Measurements from ENCODE around the gene MYH1.
"Not testable (repeated sequence)": the region's sequence is repeated elsewhere in the genome, so short reads cannot be mapped to it uniquely, and the experiment has no call there.

The MYH1 gene

GRCh38 chr17:10518271-10519037 lies at the start of gene MYH1:
Gene MYH1 (minus strand): TSS chr17:10518542. CDS start chr17:10516642, 1,900 bp downstream.
- no peak for DNase-seq

GRCh38 chr17:10563991-10564660 lies 45.8 kb upstream of the MYH1 start:
- DNase-seq: no peak

DNA sequence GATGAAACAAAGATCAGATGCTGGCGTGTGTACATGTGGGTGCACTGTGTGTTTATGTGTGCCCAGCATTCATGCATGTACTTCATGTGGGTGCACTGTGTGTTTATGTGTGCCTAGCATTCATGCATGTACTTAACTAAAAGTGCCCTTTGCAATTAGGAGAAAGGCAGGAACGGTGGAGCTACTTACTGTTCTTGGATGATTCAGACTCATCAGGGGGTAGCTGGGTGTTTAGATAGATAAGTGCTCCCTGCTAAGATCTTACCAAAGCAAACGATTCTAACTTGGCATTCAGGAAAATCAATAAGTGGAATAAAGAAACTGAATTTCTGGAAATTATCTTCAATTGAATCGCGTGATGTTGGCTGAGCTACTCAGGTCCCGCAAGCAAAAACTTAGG lies 39.7 kb upstream of the MYH1 start:
- DNase-seq: no peak

DNA sequence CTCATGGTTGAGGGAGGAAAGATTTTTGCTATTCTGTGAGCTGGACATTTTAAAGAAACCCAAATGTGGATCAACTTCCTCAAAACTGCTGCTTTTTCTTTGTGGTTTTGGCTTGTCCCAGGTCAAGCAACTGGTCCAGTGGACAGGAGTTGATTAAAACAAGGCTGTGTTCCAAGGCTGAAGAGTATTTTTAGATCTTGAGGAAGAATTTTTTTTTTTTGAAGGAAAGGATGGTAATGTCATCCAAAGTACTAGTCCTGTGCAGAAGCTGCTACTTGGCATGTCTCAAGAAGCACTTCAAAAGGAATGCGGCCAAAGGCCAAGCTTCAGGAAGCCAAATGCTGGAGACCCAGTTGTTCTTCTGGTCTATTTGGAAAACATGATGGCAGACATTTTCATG lies 39.1 kb upstream of the MYH1 start:
- DNase-seq: no peak

- no peak for DNase-seq
Observed at GRCh38 chr17:10556301-10557005, 38.1 kb upstream of the MYH1 start.

DNA sequence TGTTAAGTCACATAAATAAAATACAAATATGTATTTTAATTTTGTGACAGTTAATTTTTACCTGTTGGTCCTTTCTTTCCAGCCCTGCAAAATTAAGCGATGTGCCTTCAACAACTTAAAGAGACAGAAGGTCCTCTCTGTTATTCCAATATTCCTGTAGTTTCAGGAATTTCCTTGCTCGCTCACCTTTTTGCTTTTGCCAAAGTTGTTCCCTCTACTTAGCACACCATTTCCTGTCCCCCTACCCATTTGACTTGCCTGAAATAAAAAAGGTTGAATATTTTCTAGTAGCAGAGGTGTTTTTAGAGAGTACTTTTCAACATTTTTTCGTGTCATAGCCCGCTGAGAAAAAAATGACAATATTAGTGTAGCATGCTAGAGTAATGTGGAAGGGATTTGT lies 31.7 kb upstream of the MYH1 start:
- no peak for DNase-seq

- no peak for DNase-seq
Observed at GRCh38 chr17:10549096-10549842, 30.9 kb upstream of the MYH1 start, which contains the start of gene MYH2. Gene MYH2 (minus strand): TSS chr17:10549658. CDS start chr17:10547920, 1,738 bp downstream.

- no peak for DNase-seq
Observed at GRCh38 chr17:10547351-10547750, 29.0 kb upstream of the MYH1 start.

- not testable (repeated sequence) for DNase-seq
Observed at GRCh38 chr17:10543486-10543885, 25.1 kb upstream of the MYH1 start.

- not testable (repeated sequence) for DNase-seq
Observed at GRCh38 chr17:10541179-10541578, 22.8 kb upstream of the MYH1 start.

DNA sequence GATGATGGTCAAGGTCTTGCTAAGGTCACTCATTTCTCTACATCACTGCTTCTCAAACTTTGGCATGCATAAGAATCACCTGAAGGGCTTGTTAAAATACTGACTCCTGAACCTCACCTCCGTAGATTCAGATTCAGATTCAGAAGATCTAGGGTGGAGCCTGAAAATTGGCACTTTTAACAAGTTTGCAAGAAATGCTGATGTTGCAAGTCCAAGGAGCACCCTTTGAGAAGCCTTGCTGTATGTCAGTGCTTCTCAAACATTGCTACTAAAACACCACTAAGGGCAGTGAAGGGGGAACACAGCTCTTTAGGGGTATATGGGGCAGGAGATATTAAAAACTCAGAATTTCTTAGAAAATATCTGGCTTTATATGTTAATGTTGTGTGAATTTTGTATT lies 13.7 kb upstream of the MYH1 start:
- DNase-seq: no peak

- no peak for DNase-seq
Observed at GRCh38 chr17:10527419-10527818, 9.1 kb upstream of the MYH1 start.

DNA sequence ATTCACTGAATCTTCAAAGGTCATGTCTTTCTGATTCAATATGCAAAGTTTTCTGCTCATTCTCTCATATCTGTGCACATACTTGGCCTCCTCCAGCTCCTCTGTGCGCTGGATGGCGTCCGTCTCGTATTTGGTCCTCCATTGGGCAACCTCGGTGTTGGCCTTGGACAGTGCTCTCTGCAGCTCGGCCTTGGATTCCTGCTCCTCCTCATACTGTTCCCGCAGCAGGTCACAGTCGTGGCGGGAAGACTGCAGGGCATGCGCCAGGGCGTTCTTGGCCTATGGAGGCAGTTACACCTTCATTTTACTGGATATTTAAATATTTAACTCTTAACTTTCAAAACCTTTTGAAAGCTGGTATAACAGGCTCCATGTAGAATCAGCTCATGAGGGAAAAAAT lies 8.2 kb upstream of the MYH1 start:
- DNase-seq: no peak

- no peak for DNase-seq
Observed at GRCh38 chr17:10523064-10523463, 4.7 kb upstream of the MYH1 start.

DNA sequence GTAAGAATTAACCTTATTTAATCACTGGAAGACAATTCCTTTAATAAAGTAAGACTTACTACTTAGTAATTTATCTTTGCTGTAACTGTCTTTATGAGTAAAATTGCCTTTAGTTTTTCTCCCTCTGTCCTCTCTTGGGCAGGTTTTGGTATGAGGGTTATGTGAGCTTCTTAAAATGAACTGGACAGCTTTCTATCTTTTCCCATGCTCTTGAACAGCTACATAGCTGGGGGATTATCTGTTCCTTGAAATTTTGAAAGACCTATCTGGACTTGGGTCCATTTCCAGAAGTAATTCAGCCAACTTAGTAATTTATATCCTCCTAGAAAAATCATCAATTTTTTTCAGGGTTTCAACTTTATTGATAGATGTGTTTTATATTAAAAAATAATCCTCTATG lies 3.6 kb upstream of the MYH1 start:
- DNase-seq: no peak

GRCh38 chr17:10516638-10517037 lies 1.7 kb downstream of the MYH1 start:
- DNase-seq: no peak

DNA sequence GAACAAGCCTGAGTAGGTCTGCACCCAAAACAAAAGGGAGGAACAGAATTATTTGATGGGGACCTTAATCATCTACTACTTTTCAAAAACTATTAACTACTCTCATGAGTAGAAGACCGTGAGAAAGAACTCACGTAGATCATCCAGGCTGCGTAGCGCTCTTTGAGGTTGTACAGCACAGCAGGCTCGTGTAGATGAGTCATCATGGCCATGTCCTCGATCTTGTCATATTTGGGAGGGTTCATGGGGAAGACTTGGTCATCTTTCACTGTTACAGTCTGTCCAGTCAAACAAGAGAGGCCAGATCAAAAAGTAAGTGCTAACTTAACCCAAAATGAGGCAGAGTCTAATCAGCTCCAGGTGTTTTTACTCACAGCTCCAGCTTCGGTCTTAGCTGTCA lies 2.3 kb downstream of the MYH1 start:
- DNase-seq: no peak

GRCh38 chr17:10513299-10514067 lies 4.9 kb downstream of the MYH1 start:
- no peak for DNase-seq

GRCh38 chr17:10512856-10513255 lies 5.5 kb downstream of the MYH1 start:
- no peak for DNase-seq

DNA sequence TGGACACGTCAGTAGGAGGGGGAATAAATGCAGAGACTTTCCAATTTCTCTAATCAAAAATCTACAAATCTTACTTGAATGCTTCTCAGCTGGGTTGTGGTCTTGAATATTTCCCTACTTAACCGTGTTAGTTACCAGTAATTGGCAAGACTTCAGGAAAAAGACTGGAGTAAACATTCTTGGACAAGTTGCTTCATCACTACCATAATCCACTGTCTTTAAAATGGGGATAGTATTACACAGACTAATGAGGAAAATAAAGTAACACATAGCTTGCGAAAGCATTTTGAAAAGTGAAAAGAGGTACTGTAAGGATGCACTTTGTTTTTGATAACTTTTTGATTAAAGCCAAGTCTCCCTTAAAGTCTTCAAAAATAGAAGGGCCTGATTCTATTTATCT lies 18.4 kb downstream of the MYH1 start:
- no peak for DNase-seq

GRCh38 chr17:10492004-10492403 lies 26.3 kb downstream of the MYH1 start:
- no peak for DNase-seq

- DNase-seq: no peak
Observed at GRCh38 chr17:10482252-10482651, 36.1 kb downstream of the MYH1 start.

All from NCI-H1105 treated with DMSO at 0.1 percent for 48 hours (cell line).